Adrenal gland (tissue), 12 donors: ENCODE measurements around the gene PACC1. TPM values are rescaled to one million over a fixed set of nuclear protein-coding genes. Genes with fewer than 3 reads are reported as not detected.

ENCODE experiments used
- DNase-seq, 7 donors: peaks; one replicate each; pipeline ENCODE4 v3.0.0-alpha.2; 2019 to 2020
- H3K27ac ChIP-seq, 5 donors: fragments of 200-600 bp; sonication (generic) in 4 of 5; 1 replicate in 3 of 5; 2 replicates in 2 of 5; pipeline versions ENCODE4 v1.5.1 to v1.8.0; 2016 to 2020; ENCODE audit warnings: mild to moderate bottlenecking in 1 of 5
- H3K27me3 ChIP-seq: fragments of 200-600 bp; 2 replicates; pipeline ENCODE4 v1.8.0; 2021
- H3K36me3 ChIP-seq, 2 donors: fragments of 200-600 bp; replicated peaks in 1 of 2; 1 replicate in 1 of 2; 2 replicates in 1 of 2; pipeline versions ENCODE4 v1.5.1 to v1.8.0; 2018 to 2022
- H3K4me1 ChIP-seq, 2 donors: fragments of 200-600 bp; replicated peaks in 1 of 2; 1 replicate in 1 of 2; 2 replicates in 1 of 2; pipeline versions ENCODE4 v1.5.1 to v1.8.0; 2018 to 2021
- H3K4me3 ChIP-seq, 4 donors: fragments of 200-600 bp; sonication (generic) in 3 of 4; one replicate each; pipeline ENCODE4 v1.5.1; 2016 to 2018
- H3K9me3 ChIP-seq, 3 donors: fragments of 200-600 bp; sonication (generic) in 1 of 3; replicated peaks in 1 of 3; 1 replicate in 2 of 3; 2 replicates in 1 of 3; pipeline versions ENCODE4 v1.5.1 to v1.8.0; 2016 to 2021
- CTCF ChIP-seq, 6 experiments: fragments of 450-650 bp in 4 of 6; fragments of 200-600 bp in 2 of 6; sonication (generic) in 1 of 6; IDR thresholded peaks; 1 replicate in 5 of 6; 2 replicates in 1 of 6; pipeline versions ENCODE4 v1.5.1 to v1.8.0; 2016 to 2021; ENCODE audit warnings: antibody characterized with exemption in 6 of 6, mild to moderate bottlenecking in 2 of 6, moderate library complexity in 1 of 6
- POLR2A ChIP-seq, 2 donors: fragments of 450-650 bp; IDR thresholded peaks; one replicate each; pipeline ENCODE4 v1.6.1; 2017; ENCODE audit warnings: antibody characterized with exemption in 2 of 2, mild to moderate bottlenecking in 2 of 2, moderate library complexity in 1 of 2
- WGBS, 4 donors: extraction: QIAGEN DNeasy Blood & Tissue Kit in 2 of 4; methylation state at CpG; one replicate each; pipeline versions ENCODE4 v1.1.5 to v1.1.7; 2013 to 2017; 5-methylcytosine and 5-hydroxymethylcytosine counted together
- intact Hi-C, 2 donors: fragments of 100-400 bp; cut with DNase I; formaldehyde crosslinking; loops; one replicate each; pipeline versions ENCODE4 v1.14.1 to v1.15.0; 2022 to 2023
- polyA plus RNA-seq, 3 donors: library from polyadenylated mRNA; stranded (reverse); fragments of 200-250 nt in 2 of 3; fragments of 350-450 nt in 1 of 3; fragmentation: Illumina TruSeq in 1 of 3; extraction: RNeasy Lipid Tissue Mini Kit (QIAGEN cat#74804) in 1 of 3; gene quantifications; one replicate each; pipeline ENCODE4 v1.2.3, GENCODE V29; 2013 to 2014
- total RNA-seq, 9 donors: library from RNA; depleted of rRNA in 4 of 9; stranded (reverse); fragments of >200 nt in 4 of 9; fragments of 120-200 nt in 1 of 9; fragmentation: NEBNext Ultra II Directional in 1 of 9; extraction: Animal tissue kit (Norgen Biotek cat#: 25700) in 1 of 9; gene quantifications; one replicate each; pipeline versions ENCODE4 v1.1.0 to v1.2.4, GENCODE V29; 2013 to 2023
- donor health status: healthy with polysubstance abuse.
- donor health status: Bipolar disorder and iron deficiency.
- donor health status: DM: yes; HTN: yes; CAD: no.
- donor health status: DM: no; HTN: no; CAD: no.
- donor health status: DM: no; HTN: no; CAD: no.
- donor health status: DM: yes; HTN: yes; CAD: no.

Gene PACC1
- total and polyA plus RNA-seq, 12 donors, result 1.9 to 8.6 (median 4.8) TPM

DNA sequence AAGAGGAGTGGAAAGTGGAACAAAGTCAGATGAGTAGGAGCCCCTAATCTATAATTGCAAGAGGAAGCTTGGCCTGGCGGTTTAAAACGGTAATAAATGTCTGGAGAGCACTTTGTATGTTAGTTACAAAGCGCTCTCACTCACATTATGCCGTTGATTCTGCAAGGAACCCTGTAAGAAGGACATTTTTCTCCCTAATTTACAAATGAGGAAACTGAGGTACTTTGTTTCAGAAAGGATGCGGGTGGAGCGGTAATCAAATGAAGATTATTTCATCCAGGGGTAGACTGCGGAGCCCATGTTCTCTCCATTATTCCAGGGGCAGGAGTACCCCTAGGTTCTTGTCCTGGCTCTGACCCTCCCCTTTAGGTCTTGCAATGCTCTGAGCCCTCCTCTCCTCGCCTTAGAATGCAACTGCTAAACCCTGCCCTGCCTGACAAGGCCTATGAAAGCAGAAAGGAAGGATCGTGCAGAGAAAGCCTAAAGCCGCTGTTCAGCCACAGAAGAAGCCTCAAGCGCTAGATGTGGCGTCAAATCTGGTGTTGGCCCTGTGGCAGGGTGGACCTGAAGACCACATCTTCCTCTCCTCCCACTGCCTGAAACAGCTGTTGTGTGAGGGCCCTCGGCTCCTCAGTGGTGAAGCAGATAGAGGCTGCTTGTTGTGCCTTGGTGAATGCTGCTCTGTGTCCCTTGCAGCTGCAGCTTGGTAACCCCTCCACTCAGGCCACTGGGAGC is 588 bp upstream of the PACC1 start:
- DNase-seq, result no peak
- Histone ChIP-seq H3K4me1 (peaks cover 0 to 7% of the 10 kb centered on the region in 2 donors), H3K9me3 (no peaks in the 10 kb centered on the region), H3K27me3 (no peaks in the 10 kb centered on the region), H3K4me3 (peak overlapping the region in 2 of 4 donors; percentile 38 to 89), H3K27ac (peak overlapping the region in 2 of 5 donors; percentile 27 to 31), H3K36me3 (no peaks in the 10 kb centered on the region)
- peak in 3 of 6 experiments; percentile 14 to 36 (median 23) for TF ChIP-seq CTCF (IDR thresholded peaks at IDR 0.05)
- TF ChIP-seq POLR2A (IDR thresholded peaks at IDR 0.05), result no peak
- intact Hi-C loops, result no loop called here
- WGBS, 4 donors, result 62 to 70% (median 65%) methylated on average over 13 of the region's 13 CpGs

- H3K9me3 ChIP-seq, result no peaks in the 10 kb centered on the region
- no peak for TF ChIP-seq POLR2A (IDR thresholded peaks at IDR 0.05)
- no peak for TF ChIP-seq CTCF (IDR thresholded peaks at IDR 0.05)
- H3K27ac ChIP-seq, result no peak overlapping the region
Measured at GRCh38 chr1:212413902-212414327, 771 bp downstream of the PACC1 start.

DNA sequence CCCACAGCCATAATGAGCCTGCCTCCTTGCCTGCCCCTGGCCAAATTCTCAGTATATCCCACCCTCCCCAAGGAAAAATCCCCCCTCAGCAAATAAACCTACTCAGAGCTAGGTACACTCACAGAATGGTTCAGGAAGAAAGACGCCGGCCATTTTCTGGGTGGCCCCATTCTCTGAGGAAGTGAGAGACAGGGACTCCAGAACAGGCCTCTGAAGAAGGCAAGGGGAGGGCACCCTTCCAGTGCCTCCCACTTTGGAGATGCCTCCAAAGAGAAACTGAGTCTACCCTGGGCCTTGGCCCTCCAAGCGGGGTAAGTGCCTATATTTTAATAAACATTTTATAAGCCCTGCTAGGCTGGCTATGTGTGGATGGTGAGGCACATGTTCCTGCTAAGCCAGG is 2.3 kb downstream of the PACC1 start:
- TF ChIP-seq CTCF (IDR thresholded peaks at IDR 0.05) (no peak), POLR2A (IDR thresholded peaks at IDR 0.05) (no peak)
- Histone ChIP-seq H3K4me3 (no peak overlapping the region), H3K4me1 (peaks cover 0 to 7% of the 10 kb centered on the region in 2 donors), H3K9me3 (no peaks in the 10 kb centered on the region), H3K27ac (no peak overlapping the region), H3K27me3 (no peaks in the 10 kb centered on the region), H3K36me3 (peaks cover 0 to 4% of the 10 kb centered on the region in 2 donors)
- intact Hi-C loops, result no loop called here
- WGBS, 4 donors, result 77 to 95% (median 81%) methylated on average over 3 of the region's 3 CpGs
- DNase-seq, result no peak

More at GRCh38 chr1:212413902-212414327, 771 bp downstream of the PACC1 start:
- peaks cover 0 to 4% of the 10 kb centered on the region in 2 donors for H3K36me3 ChIP-seq
- no peak for DNase-seq
- H3K27me3 ChIP-seq, result no peaks in the 10 kb centered on the region
- peaks cover 0 to 7% of the 10 kb centered on the region in 2 donors for H3K4me1 ChIP-seq
- 16 to 32% (median 20%) methylated on average over 11 to 21 of the region's 21 CpGs for WGBS, 4 donors
- intact Hi-C loops, result no loop called here
- peak overlapping the region; percentile 38 to 89 (median 74) for H3K4me3 ChIP-seq

GRCh38 chr1:212410231-212410820 is 4.4 kb downstream of the PACC1 start:
- no peak for DNase-seq
- Histone ChIP-seq H3K27ac (no peak overlapping the region), H3K4me1 (peaks cover 0 to 7% of the 10 kb centered on the region in 2 donors), H3K9me3 (no peaks in the 10 kb centered on the region), H3K27me3 (no peaks in the 10 kb centered on the region), H3K36me3 (peaks cover 0 to 4% of the 10 kb centered on the region in 2 donors), H3K4me3 (no peak overlapping the region)
- intact Hi-C loops, result no loop called here
- 92 to 95% (median 94%) methylated on average over 8 of the region's 8 CpGs for WGBS, 4 donors
- no peak for TF ChIP-seq POLR2A (IDR thresholded peaks at IDR 0.05)
